Placental pericyte (primary cell): Measurements from ENCODE around the gene LEPR. TPM values are rescaled to one million over a fixed set of nuclear protein-coding genes. Genes with fewer than 3 reads are reported as not detected.

Experiments used
- small RNA-seq: library from RNA; depleted of rRNA; stranded (forward); fragments of <200 nt; gene quantifications from one replicate; pipeline ENCODE3, GENCODE V24; 2012; ENCODE audit warnings: low replicate concordance
- total RNA-seq: library from RNA; depleted of rRNA; stranded (reverse); fragments of >200 nt; gene quantifications from 2 replicates; pipeline ENCODE4 v1.2.3, GENCODE V29; 2012

The LEPR gene, protein sequence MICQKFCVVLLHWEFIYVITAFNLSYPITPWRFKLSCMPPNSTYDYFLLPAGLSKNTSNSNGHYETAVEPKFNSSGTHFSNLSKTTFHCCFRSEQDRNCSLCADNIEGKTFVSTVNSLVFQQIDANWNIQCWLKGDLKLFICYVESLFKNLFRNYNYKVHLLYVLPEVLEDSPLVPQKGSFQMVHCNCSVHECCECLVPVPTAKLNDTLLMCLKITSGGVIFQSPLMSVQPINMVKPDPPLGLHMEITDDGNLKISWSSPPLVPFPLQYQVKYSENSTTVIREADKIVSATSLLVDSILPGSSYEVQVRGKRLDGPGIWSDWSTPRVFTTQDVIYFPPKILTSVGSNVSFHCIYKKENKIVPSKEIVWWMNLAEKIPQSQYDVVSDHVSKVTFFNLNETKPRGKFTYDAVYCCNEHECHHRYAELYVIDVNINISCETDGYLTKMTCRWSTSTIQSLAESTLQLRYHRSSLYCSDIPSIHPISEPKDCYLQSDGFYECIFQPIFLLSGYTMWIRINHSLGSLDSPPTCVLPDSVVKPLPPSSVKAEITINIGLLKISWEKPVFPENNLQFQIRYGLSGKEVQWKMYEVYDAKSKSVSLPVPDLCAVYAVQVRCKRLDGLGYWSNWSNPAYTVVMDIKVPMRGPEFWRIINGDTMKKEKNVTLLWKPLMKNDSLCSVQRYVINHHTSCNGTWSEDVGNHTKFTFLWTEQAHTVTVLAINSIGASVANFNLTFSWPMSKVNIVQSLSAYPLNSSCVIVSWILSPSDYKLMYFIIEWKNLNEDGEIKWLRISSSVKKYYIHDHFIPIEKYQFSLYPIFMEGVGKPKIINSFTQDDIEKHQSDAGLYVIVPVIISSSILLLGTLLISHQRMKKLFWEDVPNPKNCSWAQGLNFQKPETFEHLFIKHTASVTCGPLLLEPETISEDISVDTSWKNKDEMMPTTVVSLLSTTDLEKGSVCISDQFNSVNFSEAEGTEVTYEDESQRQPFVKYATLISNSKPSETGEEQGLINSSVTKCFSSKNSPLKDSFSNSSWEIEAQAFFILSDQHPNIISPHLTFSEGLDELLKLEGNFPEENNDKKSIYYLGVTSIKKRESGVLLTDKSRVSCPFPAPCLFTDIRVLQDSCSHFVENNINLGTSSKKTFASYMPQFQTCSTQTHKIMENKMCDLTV
- 5.5 and 54.3 TPM in 2 replicates for total RNA-seq

DNA sequence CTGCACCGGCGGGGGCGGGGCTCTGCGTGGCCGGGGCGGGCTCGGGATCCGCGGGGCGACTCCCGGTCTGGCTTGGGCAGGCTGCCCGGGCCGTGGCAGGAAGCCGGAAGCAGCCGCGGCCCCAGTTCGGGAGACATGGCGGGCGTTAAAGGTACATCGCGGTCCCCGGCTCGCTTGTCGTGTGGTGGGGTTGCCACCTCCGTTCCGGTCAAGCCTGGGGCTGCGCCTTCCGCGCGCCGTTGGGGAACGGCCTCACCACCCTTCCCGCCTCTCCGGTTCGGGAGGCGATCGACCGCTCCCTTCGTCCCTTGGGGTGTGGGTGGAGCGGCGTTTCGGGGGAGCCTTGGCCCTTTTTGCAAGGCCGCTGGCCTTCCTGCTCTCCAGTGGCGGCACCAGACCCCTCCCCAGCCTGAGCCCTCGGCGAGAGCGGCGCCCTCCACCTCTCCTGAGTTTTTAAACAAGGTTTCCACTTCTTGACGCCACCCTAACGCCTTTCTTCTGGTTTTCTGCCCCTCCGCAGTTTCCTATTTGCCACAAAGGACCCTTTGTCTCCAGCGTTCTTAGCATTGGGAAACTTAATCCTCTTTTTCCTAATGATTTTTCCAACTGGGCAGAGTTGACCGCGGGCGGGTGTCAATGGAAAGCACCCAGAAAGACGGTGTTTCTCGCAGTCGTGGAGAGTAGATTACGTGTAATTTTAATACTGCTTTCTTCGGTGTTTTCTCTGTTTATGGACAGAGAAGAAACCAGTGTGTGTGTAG lies at the start of gene LEPR, which contains the start of gene LEPROT:
LEPR (plus strand) TSS at position 79 of the 761 bp plus-strand sequence. CDS start 144,898 bp downstream, outside the sequence.
LEPROT (plus strand) TSS at position 79 of the 761 bp plus-strand sequence; CDS start at position 136, 57 bp downstream.

Small RNA genes lying within 50 kb of the gene (small RNA-seq; reads per million reads assigned to genes)
- 0.13 reads per million for gene RNU2-15P

Other genes starting within 250 kb of the LEPR start
- gene DNAJC6, start 111.1 kb upstream of the LEPR start, total RNA-seq = 2.4 and 7.2 TPM in 2 replicates
- gene LEPROT, start within 50 bp of the LEPR start, total RNA-seq = 38.1 and 66.9 TPM in 2 replicates